GM23338 (cell line): ENCODE results near the gene BHLHE23. TPM values are rescaled to one million over a fixed set of nuclear protein-coding genes. Genes with fewer than 3 reads are reported as not detected.

Experiments used
- ATAC-seq: fragments of 200-7000 bp; cut with Tn5 transposase; 3 replicates; pipeline ENCODE4 v1.9.1; 2020
- DNase-seq: peaks from one replicate; pipeline ENCODE4 v3.0.0-alpha.2; 2015; ENCODE audit warnings: low spot score
- H2AFZ ChIP-seq: fragments of 200-600 bp; sonication (generic); 2 replicates; pipeline ENCODE4 v1.8.0; 2016; ENCODE audit warnings: antibody characterized with exemption, mild to moderate bottlenecking, moderate library complexity
- H3F3A ChIP-seq: fragments of 200-600 bp; sonication (generic); replicated peaks from 2 replicates; pipeline ENCODE4 v1.8.0; 2017; ENCODE audit warnings: antibody characterized with exemption, mixed run types, low read depth
- H3K27ac ChIP-seq: fragments of 200-600 bp; sonication (generic); 2 replicates; pipeline ENCODE4 v1.6.1; 2016; ENCODE audit warnings: low read depth
- H3K27me3 ChIP-seq: fragments of 200-600 bp; sonication (generic); 2 replicates; pipeline ENCODE4 v1.8.0; 2016; ENCODE audit warnings: mild to moderate bottlenecking, mixed run types, moderate library complexity; ENCODE audit not compliant: insufficient read depth
- H3K36me3 ChIP-seq: fragments of 200-600 bp; sonication (generic); 2 replicates; pipeline ENCODE4 v1.8.0; 2016; ENCODE audit warnings: mild to moderate bottlenecking; ENCODE audit not compliant: insufficient read depth
- H3K4me1 ChIP-seq: fragments of 200-600 bp; sonication (generic); 2 replicates; pipeline ENCODE4 v1.8.0; 2016; ENCODE audit warnings: mild to moderate bottlenecking, moderate library complexity; ENCODE audit not compliant: insufficient read depth
- H3K4me2 ChIP-seq: fragments of 200-600 bp; sonication (generic); 2 replicates; pipeline ENCODE4 v1.7.1; 2017; ENCODE audit warnings: mixed run types
- H3K4me3 ChIP-seq: fragments of 200-600 bp; sonication (generic); 2 replicates; pipeline ENCODE4 v1.6.1; 2016; ENCODE audit warnings: mixed run types
- H3K79me2 ChIP-seq: fragments of 200-600 bp; sonication (generic); replicated peaks from 2 replicates; pipeline ENCODE4 v1.8.0; 2017; ENCODE audit warnings: mild to moderate bottlenecking; ENCODE audit not compliant: insufficient read depth
- H3K9me2 ChIP-seq: fragments of 200-600 bp; sonication (generic); 2 replicates; pipeline ENCODE4 v1.8.0; 2017; ENCODE audit not compliant: insufficient read depth
- H4K20me1 ChIP-seq: fragments of 200-600 bp; sonication (generic); replicated peaks from 2 replicates; pipeline ENCODE4 v1.8.0; 2017; ENCODE audit warnings: mild to moderate bottlenecking; ENCODE audit not compliant: insufficient read depth
- H3K27ac Mint-ChIP-seq: 2 replicates; pipeline ENCODE4 v1.8.0; 2020; ENCODE audit warnings: inconsistent platforms, mild to moderate bottlenecking, moderate library complexity, mixed read lengths
- H3K27me3 Mint-ChIP-seq: 3 replicates; pipeline ENCODE4 v1.8.0; 2022; ENCODE audit warnings: low read depth, mild to moderate bottlenecking, moderate library complexity, mixed read lengths, inconsistent platforms; ENCODE audit not compliant: insufficient read depth, poor library complexity
- H3K36me3 Mint-ChIP-seq: 3 replicates; pipeline ENCODE4 v1.8.0; 2021; ENCODE audit warnings: low read depth, mild to moderate bottlenecking, inconsistent platforms, moderate library complexity, mixed read lengths
- H3K4me1 Mint-ChIP-seq: 3 replicates; pipeline ENCODE4 v1.8.0; 2020; ENCODE audit warnings: mild to moderate bottlenecking, inconsistent platforms, mixed read lengths
- H3K4me3 Mint-ChIP-seq: 3 replicates; pipeline ENCODE4 v1.8.0; 2021; ENCODE audit warnings: moderate library complexity, mild to moderate bottlenecking, inconsistent platforms, mixed read lengths
- H3K9me3 Mint-ChIP-seq: 3 replicates; pipeline ENCODE4 v1.8.0; 2020; ENCODE audit warnings: moderate library complexity, mild to moderate bottlenecking, inconsistent platforms, mixed read lengths
- CREB1 ChIP-seq: fragments of 250-450 bp; sonication (Bioruptor Pico); IDR thresholded peaks from 2 replicates; pipeline ENCODE4 v1.5.0; 2020; ENCODE audit warnings: low read depth, mild to moderate bottlenecking, moderate library complexity
- CTCF ChIP-seq, 2 experiments: fragments of 200-600 bp in 1 of 2; sonication (generic) in 1 of 2; conservative IDR thresholded peaks; 2 replicates each; pipeline versions ENCODE4 v1.5.1 to v1.6.1; 2016 to 2017; ENCODE audit warnings: antibody characterized with exemption in 2 of 2, low read depth in 2 of 2, mild to moderate bottlenecking in 2 of 2, moderate library complexity in 1 of 2
- ETS1 ChIP-seq: IDR thresholded peaks from 2 replicates; pipeline ENCODE4 v1.6.1; 2016; ENCODE audit warnings: antibody characterized with exemption
- EZH2 ChIP-seq: fragments of 200-600 bp; sonication (generic); IDR thresholded peaks from one replicate; pipeline ENCODE4 v1.8.0; 2017; ENCODE audit warnings: antibody characterized with exemption, mild to moderate bottlenecking, low read depth; ENCODE audit not compliant: unreplicated experiment
- EZH2phosphoT487 ChIP-seq: fragments of 200-600 bp; sonication (generic); IDR thresholded peaks from one replicate; pipeline ENCODE4 v1.8.1; 2018; ENCODE audit warnings: antibody characterized with exemption; ENCODE audit not compliant: unreplicated experiment
- JUNB ChIP-seq: IDR thresholded peaks from one replicate; pipeline ENCODE4 v1.6.1; 2016; ENCODE audit warnings: antibody characterized with exemption; ENCODE audit not compliant: unreplicated experiment
- NANOG ChIP-seq: IDR thresholded peaks from 2 replicates; pipeline ENCODE4 v1.6.1; 2016; ENCODE audit warnings: antibody characterized with exemption, borderline replicate concordance
- POLR2AphosphoS5 ChIP-seq: IDR thresholded peaks from 2 replicates; pipeline ENCODE4 v1.6.1; 2016; ENCODE audit warnings: antibody characterized with exemption, low read depth
- REST ChIP-seq: IDR thresholded peaks from one replicate; pipeline ENCODE4 v1.6.1; 2018; ENCODE audit warnings: antibody characterized with exemption; ENCODE audit not compliant: unreplicated experiment
- STAT1 ChIP-seq: IDR thresholded peaks from one replicate; pipeline ENCODE4 v1.6.1; 2016; ENCODE audit warnings: antibody characterized with exemption; ENCODE audit not compliant: unreplicated experiment
- ZNF114 ChIP-seq: fragments of 250-450 bp; sonication (Bioruptor Pico); IDR thresholded peaks from 2 replicates; pipeline ENCODE4 v1.5.0; 2020; ENCODE audit warnings: mild to moderate bottlenecking, moderate library complexity
- ZNF331 ChIP-seq: fragments of 250-450 bp; sonication (Bioruptor Pico); IDR thresholded peaks from 2 replicates; pipeline ENCODE4 v1.5.0; 2020; ENCODE audit warnings: low read depth, mild to moderate bottlenecking, moderate library complexity
- ZNF462 ChIP-seq: fragments of 250-450 bp; sonication (Bioruptor Pico); IDR thresholded peaks from 2 replicates; pipeline ENCODE4 v1.5.0; 2020; ENCODE audit warnings: mild to moderate bottlenecking, moderate library complexity
- polyA plus RNA-seq: library from polyadenylated mRNA; unstranded; fragments of >200 nt; fragmentation: Nextera tagmentation; extraction: Ambion mirVana; gene quantifications from 2 replicates; pipeline ENCODE4 v1.2.1, GENCODE V29; 2016
- total RNA-seq: library from RNA; depleted of rRNA; stranded (reverse); fragments of >200 nt; shearing (Covaris generic); gene quantifications from 2 replicates; pipeline ENCODE4 v1.2.3, GENCODE V29; 2014

The BHLHE23 gene
- total and polyA plus RNA-seq, 2 experiments from 2014 or later = 0.52 to 5.0 TPM

- Histone ChIP-seq H3K9me2 (no peaks in the 10 kb centered on the region), H3K4me1 (peaks cover 13% of the 10 kb centered on the region)
- no peak for DNase-seq
These were observed 14.9 kb downstream of the BHLHE23 start for GRCh38 chr20:62991863-62992262.

More at GRCh38 chr20:62991863-62992262, 14.9 kb downstream of the BHLHE23 start:
- Histone ChIP-seq H3K4me3 (no peak overlapping the region), H3K79me2 (no peaks in the 10 kb centered on the region), H3K36me3 (no peaks in the 10 kb centered on the region), H3K27me3 (no peaks in the 10 kb centered on the region), H3F3A (0 out of 2 replicates have a peak, but pooled peaks cover 13% of the 10 kb centered on the region), H3K4me2 (no peak overlapping the region), H2AFZ (no peak overlapping the region), H3K27ac (no peak overlapping the region), H4K20me1 (no peaks in the 10 kb centered on the region)
- Mint-ChIP-seq H3K36me3 (no peaks in the 10 kb centered on the region), H3K9me3 (no peaks in the 10 kb centered on the region), H3K4me1 (peaks cover 19% of the 10 kb centered on the region), H3K27me3 (peaks cover 19% of the 10 kb centered on the region), H3K27ac (no peak overlapping the region), H3K4me3 (no peak overlapping the region)
- ATAC-seq = no peak
- TF ChIP-seq CREB1 (CRISPR knock-in tag) (no peak), NANOG (no peak), EZH2 (no peak), POLR2AphosphoS5 (no peak), CTCF (conservative IDR thresholded peaks at IDR 0.05; ENCODE audit: low read depth in 2 of 2) (no peak), ZNF462 (CRISPR knock-in tag) (no peak), ETS1 (no peak), EZH2phosphoT487 (no peak), REST (no peak), STAT1 (no peak), ZNF331 (CRISPR knock-in tag) (no peak), JUNB (no peak), ZNF114 (CRISPR knock-in tag) (no peak)
